Measurements from ENCODE around the gene GNGT1.

The GNGT1 gene

GRCh38 chr7:93861325-93861949, 44.9 kb upstream of the GNGT1 start:
- Histone ChIP-seq H3K27ac (replicated peaks) (no peak overlapping the region), H3K4me3 (replicated peaks; ENCODE audit: insufficient read depth, low read length) (no peak overlapping the region), H3K27me3 (ENCODE audit: insufficient read depth, poor library complexity, severe bottlenecking) (no peaks in the 10 kb centered on the region)
- TF ChIP-seq CTCF (IDR thresholded peaks at IDR 0.05; ENCODE audit: insufficient read depth, low read length): no peak
- no peak for TF ChIP-seq REST (IDR thresholded peaks at IDR 0.05; ENCODE audit: insufficient replicate concordance, low read depth)
- TF ChIP-seq SPI1 (IDR thresholded peaks at IDR 0.05; ENCODE audit: borderline replicate concordance, low read depth): no peak
- TF ChIP-seq POLR2AphosphoS5 (IDR thresholded peaks at IDR 0.05; ENCODE audit: low read depth): no peak
- no peak for TF ChIP-seq GABPA (IDR thresholded peaks at IDR 0.05; ENCODE audit: low read depth)
- DNase-seq (ENCODE audit: low read depth in 1 of 2, low spot score in 1 of 2): no peak

- no peak for TF ChIP-seq GABPA (IDR thresholded peaks at IDR 0.05; ENCODE audit: low read depth)
- TF ChIP-seq REST (IDR thresholded peaks at IDR 0.05; ENCODE audit: insufficient replicate concordance, low read depth): no peak
- TF ChIP-seq POLR2AphosphoS5 (IDR thresholded peaks at IDR 0.05; ENCODE audit: low read depth): no peak
- TF ChIP-seq CTCF (IDR thresholded peaks at IDR 0.05; ENCODE audit: insufficient read depth, low read length): no peak
- TF ChIP-seq SPI1 (IDR thresholded peaks at IDR 0.05; ENCODE audit: borderline replicate concordance, low read depth): no peak
- no peaks in the 10 kb centered on the region for H3K27me3 ChIP-seq (ENCODE audit: insufficient read depth, poor library complexity, severe bottlenecking)
- H3K4me3 ChIP-seq (replicated peaks; ENCODE audit: insufficient read depth, low read length): no peak overlapping the region
- DNase-seq (ENCODE audit: low read depth in 1 of 2, low spot score in 1 of 2): no peak
- no peak overlapping the region for H3K27ac ChIP-seq (replicated peaks)
These were observed 43.7 kb upstream of the GNGT1 start for GRCh38 chr7:93862651-93863050.

- H3K27me3 ChIP-seq (ENCODE audit: insufficient read depth, poor library complexity, severe bottlenecking): no peaks in the 10 kb centered on the region
- TF ChIP-seq REST (IDR thresholded peaks at IDR 0.05; ENCODE audit: insufficient replicate concordance, low read depth): no peak
- TF ChIP-seq GABPA (IDR thresholded peaks at IDR 0.05; ENCODE audit: low read depth): no peak
- TF ChIP-seq CTCF (IDR thresholded peaks at IDR 0.05; ENCODE audit: insufficient read depth, low read length): no peak
- no peak for TF ChIP-seq SPI1 (IDR thresholded peaks at IDR 0.05; ENCODE audit: borderline replicate concordance, low read depth)
- DNase-seq (ENCODE audit: low read depth in 1 of 2, low spot score in 1 of 2): no peak
- no peak overlapping the region for H3K4me3 ChIP-seq (replicated peaks; ENCODE audit: insufficient read depth, low read length)
- H3K27ac ChIP-seq (replicated peaks): no peak overlapping the region
These were observed 39.5 kb upstream of the GNGT1 start for GRCh38 chr7:93866886-93867285.
